Measurements from ENCODE around the gene ABTB2. TPM values are rescaled to one million over a fixed set of nuclear protein-coding genes. Genes with fewer than 3 reads are reported as not detected.
A peak's percentile ranks its signal among the peaks of the same experiment; 100 is the strongest.

The ABTB2 gene
- total and polyA plus RNA-seq, 10 of the 15 experiments (the other 5 are each of a cell fraction or from before 2014, with no cell fraction given) = 0.13 to 2.1 (median 0.72) TPM

DNA sequence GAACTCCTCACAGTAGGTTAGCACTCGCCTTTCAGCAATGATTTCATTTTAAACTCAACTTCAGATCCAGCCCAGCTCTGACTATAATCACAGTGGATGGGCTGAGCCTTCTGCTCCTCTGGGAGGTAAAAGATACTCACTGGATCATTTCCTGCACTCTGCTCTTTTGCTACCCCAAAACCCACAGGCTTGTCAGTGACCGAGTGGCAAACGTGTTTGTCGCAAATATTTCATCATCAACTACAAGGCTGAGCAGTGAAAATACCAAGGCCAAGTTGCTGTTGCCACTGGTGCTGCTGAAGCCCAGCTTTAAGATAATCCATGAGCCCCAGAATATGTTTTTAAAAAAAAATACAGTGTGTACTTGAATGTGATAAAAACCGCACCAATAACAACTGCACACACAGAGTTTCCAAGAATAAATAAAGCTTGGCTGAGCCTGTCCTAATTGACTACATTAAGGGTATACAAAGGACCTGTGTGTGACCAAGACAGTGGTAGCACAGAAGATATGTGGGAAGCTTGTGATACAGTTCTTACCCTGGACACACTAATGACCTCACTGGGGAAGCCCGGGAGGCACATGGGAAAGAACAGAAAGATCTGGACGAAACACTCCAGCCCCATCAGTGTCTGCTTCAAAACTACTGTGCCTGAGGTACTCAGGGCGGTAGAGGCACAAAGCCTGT is 41.3 kb downstream of the ABTB2 start:
- Histone ChIP-seq H3K9ac (ENCODE audit: control insufficient read depth, insufficient read depth, low read length) (no peak overlapping the region), H3K27me3 (replicated peaks in 1 of 2; ENCODE audit: control insufficient read depth in 2 of 2, insufficient read depth in 2 of 2, low read length in 1 of 2) (no peaks in the 10 kb centered on the region), H3K9me3 (replicated peaks; ENCODE audit: control insufficient read depth, insufficient read depth, low read length) (no peaks in the 10 kb centered on the region), H4K20me1 (ENCODE audit: control insufficient read depth, insufficient read depth) (no peaks in the 10 kb centered on the region), H3K4me3 (no peak overlapping the region), H3K4me2 (ENCODE audit: control insufficient read depth, insufficient read depth) (no peak overlapping the region), H3K36me3 (ENCODE audit: control insufficient read depth in 2 of 2, insufficient read depth in 2 of 2, low read length in 1 of 2) (no peaks in the 10 kb centered on the region), H3K4me1 (ENCODE audit: control insufficient read depth, insufficient read depth, low read length) (peaks cover 15% of the 10 kb centered on the region; the same call in 1 of the 2 replicates), H2AFZ (ENCODE audit: control insufficient read depth, low read depth, low read length) (no peak overlapping the region), H3K79me2 (ENCODE audit: control insufficient read depth, insufficient read depth, low read length) (no peaks in the 10 kb centered on the region), H3K27ac (ENCODE audit: control insufficient read depth, insufficient read depth) (no peak overlapping the region)
- SMC1A ChIA-PET (ENCODE audit: uncharacterized antibody, unreplicated experiment) = interaction anchor here (1.0 to 1.2 kb wide), 2 partner anchors 14 to 38 kb away, joined by 3 to 4 read pairs; no protein-coding TSS in a partner anchor
- in situ Hi-C loops (cut with MboI) (no loop called here), intact Hi-C loops (cut with micrococcal nuclease; ENCODE audit: unreplicated experiment) (no loop called here)
- BruUV-seq (replicated peaks) = no TSS peak
- TF ChIP-seq, protein P1, sequence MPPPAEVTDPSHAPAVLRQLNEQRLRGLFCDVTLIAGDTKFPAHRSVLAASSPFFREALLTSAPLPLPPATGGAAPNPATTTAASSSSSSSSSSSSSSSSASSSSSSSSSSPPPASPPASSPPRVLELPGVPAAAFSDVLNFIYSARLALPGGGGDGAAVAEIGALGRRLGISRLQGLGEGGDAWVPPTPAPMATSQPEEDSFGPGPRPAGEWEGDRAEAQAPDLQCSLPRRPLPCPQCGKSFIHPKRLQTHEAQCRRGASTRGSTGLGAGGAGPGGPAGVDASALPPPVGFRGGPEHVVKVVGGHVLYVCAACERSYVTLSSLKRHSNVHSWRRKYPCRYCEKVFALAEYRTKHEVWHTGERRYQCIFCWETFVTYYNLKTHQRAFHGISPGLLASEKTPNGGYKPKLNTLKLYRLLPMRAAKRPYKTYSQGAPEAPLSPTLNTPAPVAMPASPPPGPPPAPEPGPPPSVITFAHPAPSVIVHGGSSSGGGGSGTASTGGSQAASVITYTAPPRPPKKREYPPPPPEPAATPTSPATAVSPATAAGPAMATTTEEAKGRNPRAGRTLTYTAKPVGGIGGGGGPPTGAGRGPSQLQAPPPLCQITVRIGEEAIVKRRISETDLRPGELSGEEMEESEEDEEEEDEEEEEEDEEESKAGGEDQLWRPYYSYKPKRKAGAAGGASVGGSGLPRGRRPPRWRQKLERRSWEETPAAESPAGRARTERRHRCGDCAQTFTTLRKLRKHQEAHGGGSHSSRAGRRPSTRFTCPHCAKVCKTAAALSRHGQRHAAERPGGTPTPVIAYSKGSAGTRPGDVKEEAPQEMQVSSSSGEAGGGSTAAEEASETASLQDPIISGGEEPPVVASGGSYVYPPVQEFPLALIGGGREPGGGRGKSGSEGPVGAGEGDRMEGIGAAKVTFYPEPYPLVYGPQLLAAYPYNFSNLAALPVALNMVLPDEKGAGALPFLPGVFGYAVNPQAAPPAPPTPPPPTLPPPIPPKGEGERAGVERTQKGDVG (CRISPR knock-in tag; IDR thresholded peaks at IDR 0.05) = no peak
- TF ChIP-seq CHD4 (IDR thresholded peaks at IDR 0.05) (no peak), ZNF384 (IDR thresholded peaks at IDR 0.05; ENCODE audit: borderline replicate concordance, low read depth, low read length) (no peak), CREM (IDR thresholded peaks at IDR 0.05; ENCODE audit: low read depth) (no peak), ZZZ3 (IDR thresholded peaks at IDR 0.05; ENCODE audit: control insufficient read depth, insufficient read length, low read depth) (no peak), CREB1 (IDR thresholded peaks at IDR 0.05; ENCODE audit: low read depth) (no peak), POLR2A (IDR thresholded peaks at IDR 0.05; ENCODE audit: low read depth, low read length) (no peak), EP300 (IDR thresholded peaks at IDR 0.05; ENCODE audit: borderline replicate concordance in 1 of 2, control insufficient read depth in 1 of 2, low read depth in 2 of 2, low read length in 2 of 2) (no peak), YY1 (IDR thresholded peaks at IDR 0.05; ENCODE audit: low read depth, low read length) (no peak), SMAD5 (IDR thresholded peaks at IDR 0.05; ENCODE audit: low read depth) (no peak), HDGF (IDR thresholded peaks at IDR 0.05) (no peak), TCF3 (IDR thresholded peaks at IDR 0.05; ENCODE audit: borderline replicate concordance, insufficient read depth, low read depth, low read length) (no peak), HDAC6 (IDR thresholded peaks at IDR 0.05; ENCODE audit: unreplicated experiment) (no peak), ZNF274 (IDR thresholded peaks at IDR 0.05; ENCODE audit: insufficient read depth, insufficient read length) (no peak)
- TF ChIP-seq, protein P2, sequence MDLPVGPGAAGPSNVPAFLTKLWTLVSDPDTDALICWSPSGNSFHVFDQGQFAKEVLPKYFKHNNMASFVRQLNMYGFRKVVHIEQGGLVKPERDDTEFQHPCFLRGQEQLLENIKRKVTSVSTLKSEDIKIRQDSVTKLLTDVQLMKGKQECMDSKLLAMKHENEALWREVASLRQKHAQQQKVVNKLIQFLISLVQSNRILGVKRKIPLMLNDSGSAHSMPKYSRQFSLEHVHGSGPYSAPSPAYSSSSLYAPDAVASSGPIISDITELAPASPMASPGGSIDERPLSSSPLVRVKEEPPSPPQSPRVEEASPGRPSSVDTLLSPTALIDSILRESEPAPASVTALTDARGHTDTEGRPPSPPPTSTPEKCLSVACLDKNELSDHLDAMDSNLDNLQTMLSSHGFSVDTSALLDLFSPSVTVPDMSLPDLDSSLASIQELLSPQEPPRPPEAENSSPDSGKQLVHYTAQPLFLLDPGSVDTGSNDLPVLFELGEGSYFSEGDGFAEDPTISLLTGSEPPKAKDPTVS (IDR thresholded peaks at IDR 0.05; ENCODE audit: low read depth, low read length) = no peak
- TF ChIP-seq, protein P3, sequence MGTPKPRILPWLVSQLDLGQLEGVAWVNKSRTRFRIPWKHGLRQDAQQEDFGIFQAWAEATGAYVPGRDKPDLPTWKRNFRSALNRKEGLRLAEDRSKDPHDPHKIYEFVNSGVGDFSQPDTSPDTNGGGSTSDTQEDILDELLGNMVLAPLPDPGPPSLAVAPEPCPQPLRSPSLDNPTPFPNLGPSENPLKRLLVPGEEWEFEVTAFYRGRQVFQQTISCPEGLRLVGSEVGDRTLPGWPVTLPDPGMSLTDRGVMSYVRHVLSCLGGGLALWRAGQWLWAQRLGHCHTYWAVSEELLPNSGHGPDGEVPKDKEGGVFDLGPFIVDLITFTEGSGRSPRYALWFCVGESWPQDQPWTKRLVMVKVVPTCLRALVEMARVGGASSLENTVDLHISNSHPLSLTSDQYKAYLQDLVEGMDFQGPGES (IDR thresholded peaks at IDR 0.05) = no peak
- ATAC-seq = peak; percentile 18; the same call in 2 of the 3 replicates
- CTCF ChIA-PET = no interaction called here
- WGBS (ENCODE audit: insufficient coverage, insufficient replicate concordance, low lambda C conversion rate, missing lambda C conversion rate) = 60% methylated on average over 8 of the region's 8 CpGs
- RAD21 ChIA-PET (ENCODE audit: unreplicated experiment) = no interaction called here
- DNase-seq (ENCODE audit: low read depth, low spot score) = no peak
- FAIRE-seq = no peak
- POLR2A ChIA-PET = no interaction called here
